PC-3 (cell line): ENCODE results near the gene SLC38A8. TPM values are rescaled to one million over a fixed set of nuclear protein-coding genes. Genes with fewer than 3 reads are reported as not detected.

Experiments
- ATAC-seq: fragments of 200-7000 bp; cut with Tn5 transposase; 2 replicates; pipeline ENCODE4 v1.9.1; 2020; ENCODE audit warnings: mild to moderate bottlenecking, moderate library complexity
- BruUV-seq: library from RNA; stranded (reverse); fragments of 400-500 nt; replicated peaks from 2 replicates; lab custom pipeline; 2021; lab: Mats Ljungman, UMichigan
- CTCF ChIA-PET: fragments of 300-600 bp; sonication (Branson Sonifier 250); formaldehyde crosslinking; loops from one replicate; lab custom pipeline; 2022; ENCODE audit warnings: antibody characterized with exemption; lab: Charles Lee
- POLR2A ChIA-PET: fragments of 300-600 bp; sonication (Branson Sonifier 250); formaldehyde crosslinking; loops from one replicate; lab custom pipeline; 2022; ENCODE audit warnings: antibody characterized with exemption; ENCODE audit not compliant: unreplicated experiment; lab: Charles Lee
- DNase-seq: peaks from one replicate; pipeline ENCODE4 v3.0.0-alpha.2; 2015
- H2AFZ ChIP-seq: fragments of 300-600 bp; sonication (generic); 2 replicates; pipeline ENCODE4 v1.6.0; 2016; ENCODE audit warnings: antibody characterized with exemption, low read length
- H3F3A ChIP-seq: fragments of 300-600 bp; sonication (generic); one replicate; pipeline ENCODE4 v1.6.0; 2017; ENCODE audit warnings: antibody characterized with exemption, low read length, control low read depth, mild to moderate bottlenecking; ENCODE audit not compliant: unreplicated experiment
- H3K27ac ChIP-seq: fragments of 300-600 bp; sonication (generic); 2 replicates; pipeline ENCODE4 v1.5.1; 2016; ENCODE audit warnings: mild to moderate bottlenecking, low read length
- H3K27me3 ChIP-seq: fragments of 300-600 bp; sonication (generic); 2 replicates; pipeline ENCODE4 v1.6.1; 2016; ENCODE audit warnings: low read length, mixed read lengths
- H3K36me3 ChIP-seq: fragments of 300-600 bp; sonication (generic); 2 replicates; pipeline ENCODE4 v1.6.1; 2016; ENCODE audit warnings: low read depth, mixed run types, low read length, mixed read lengths
- H3K4me1 ChIP-seq: fragments of 300-600 bp; sonication (generic); 2 replicates; pipeline ENCODE4 v1.5.1; 2016; ENCODE audit warnings: low read length; ENCODE audit not compliant: insufficient read depth
- H3K4me2 ChIP-seq: fragments of 300-600 bp; sonication (generic); 2 replicates; pipeline ENCODE4 v1.6.0; 2016; ENCODE audit warnings: low read length
- H3K4me3 ChIP-seq: fragments of 300-600 bp; sonication (generic); 2 replicates; pipeline ENCODE4 v1.5.1; 2016; ENCODE audit warnings: mild to moderate bottlenecking, low read length, mixed read lengths
- H3K79me2 ChIP-seq: fragments of 300-600 bp; sonication (generic); 2 replicates; pipeline ENCODE4 v1.6.1; 2017; ENCODE audit warnings: low read length, mixed read lengths
- H3K9ac ChIP-seq: fragments of 300-600 bp; sonication (generic); 2 replicates; pipeline ENCODE4 v1.6.0; 2016; ENCODE audit warnings: mild to moderate bottlenecking, low read length
- H3K9me2 ChIP-seq: fragments of 300-600 bp; sonication (generic); replicated peaks from 2 replicates; pipeline ENCODE4 v1.6.1; 2016; ENCODE audit warnings: mixed run types, low read length, mixed read lengths
- H3K9me3 ChIP-seq: fragments of 300-600 bp; sonication (generic); 2 replicates; pipeline ENCODE4 v1.6.1; 2016; ENCODE audit warnings: low read length, mixed read lengths
- H4K20me1 ChIP-seq: fragments of 300-600 bp; sonication (generic); 2 replicates; pipeline ENCODE4 v1.6.1; 2016; ENCODE audit warnings: low read length, mixed read lengths
- CTCF ChIP-seq: fragments of 300-600 bp; sonication (generic); conservative IDR thresholded peaks from 2 replicates; pipeline ENCODE4 v1.5.1; 2017; ENCODE audit warnings: antibody characterized with exemption, low read depth, mild to moderate bottlenecking, low read length
- EZH2 ChIP-seq: fragments of 300-600 bp; sonication (generic); IDR thresholded peaks from one replicate; pipeline ENCODE4 v1.6.1; 2017; ENCODE audit warnings: antibody characterized with exemption, mild to moderate bottlenecking, low read length; ENCODE audit not compliant: unreplicated experiment
- EZH2phosphoT487 ChIP-seq: fragments of 300-600 bp; sonication (generic); IDR thresholded peaks from 2 replicates; pipeline ENCODE4 v1.6.1; 2018; ENCODE audit warnings: mild to moderate bottlenecking, antibody characterized with exemption, low read length, borderline replicate concordance
- intact Hi-C: fragments of 100-400 bp; cut with micrococcal nuclease; formaldehyde crosslinking; loops from 2 replicates; pipeline ENCODE4 v1.9.0; 2023
- total RNA-seq: library from RNA; depleted of rRNA; stranded (reverse); fragments of >200 nt; gene quantifications from 2 replicates; pipeline ENCODE4 v1.2.3, GENCODE V29; 2014

Gene SLC38A8
- total RNA-seq, 1 experiment from 2014 or later: not detected

- no peaks in the 10 kb centered on the region for H3K9me2 ChIP-seq
- H3K27me3 ChIP-seq: no peaks in the 10 kb centered on the region
- POLR2A ChIA-PET: no interaction called here
- H3K4me1 ChIP-seq: peaks cover 4% of the 10 kb centered on the region; the same call in 1 of the 2 replicates
- no peak overlapping the region for H3K4me2 ChIP-seq
- H4K20me1 ChIP-seq: no peaks in the 10 kb centered on the region
- no TSS peak for BruUV-seq
- no peak overlapping the region for H3K27ac ChIP-seq
- intact Hi-C loops: no loop called here
- no peak overlapping the region for H3K9ac ChIP-seq
- DNase-seq (no peak), ATAC-seq (no peak)
- TF ChIP-seq EZH2 (no peak), EZH2phosphoT487 (no peak), CTCF (no peak)
- H3F3A ChIP-seq: no peaks in the 10 kb centered on the region
- CTCF ChIA-PET: no interaction called here
- H3K4me3 ChIP-seq: no peak overlapping the region
- H3K36me3 ChIP-seq: no peaks in the 10 kb centered on the region
- no peaks in the 10 kb centered on the region for H3K9me3 ChIP-seq
- no peaks in the 10 kb centered on the region for H3K79me2 ChIP-seq
- no peak overlapping the region for H2AFZ ChIP-seq
Measured at GRCh38 chr16:84016477-84016876, 26.1 kb downstream of the SLC38A8 start.

- TF ChIP-seq EZH2: no peak
- TF ChIP-seq EZH2phosphoT487: no peak
- TF ChIP-seq CTCF: no peak
- ChIA-PET CTCF (no interaction called here), POLR2A (no interaction called here)
- no TSS peak for BruUV-seq
- H3K4me1 ChIP-seq: peaks cover 4% of the 10 kb centered on the region; the same call in 1 of the 2 replicates
- H3K4me3 ChIP-seq: no peak overlapping the region
- no peaks in the 10 kb centered on the region for H4K20me1 ChIP-seq
- ATAC-seq: no peak
- H3K27ac ChIP-seq: no peak overlapping the region
- H3K9me2 ChIP-seq: no peaks in the 10 kb centered on the region
- no peaks in the 10 kb centered on the region for H3K79me2 ChIP-seq
- H3K9me3 ChIP-seq: no peaks in the 10 kb centered on the region
- H3K4me2 ChIP-seq: no peak overlapping the region
- no peak for DNase-seq
- H3K9ac ChIP-seq: no peak overlapping the region
- intact Hi-C loops: no loop called here
- H2AFZ ChIP-seq: no peak overlapping the region
- H3K36me3 ChIP-seq: no peaks in the 10 kb centered on the region
- H3K27me3 ChIP-seq: no peaks in the 10 kb centered on the region
- H3F3A ChIP-seq: no peaks in the 10 kb centered on the region
Measured at GRCh38 chr16:84015399-84015798, 27.2 kb downstream of the SLC38A8 start.

GRCh38 chr16:84014570-84015327, 27.8 kb downstream of the SLC38A8 start:
- Histone ChIP-seq H3K9me2 (no peaks in the 10 kb centered on the region), H3K9ac (no peak overlapping the region), H4K20me1 (no peaks in the 10 kb centered on the region), H2AFZ (0 out of 2 replicates have a peak overlapping the region, but pooled peaks have one; percentile 5), H3K9me3 (no peaks in the 10 kb centered on the region), H3K4me1 (peaks cover 4% of the 10 kb centered on the region; the same call in 1 of the 2 replicates), H3K27ac (no peak overlapping the region), H3F3A (no peaks in the 10 kb centered on the region), H3K36me3 (no peaks in the 10 kb centered on the region), H3K4me3 (no peak overlapping the region), H3K27me3 (no peaks in the 10 kb centered on the region), H3K4me2 (no peak overlapping the region), H3K79me2 (no peaks in the 10 kb centered on the region)
- no peak for TF ChIP-seq EZH2phosphoT487
- intact Hi-C loops: no loop called here
- DNase-seq (no peak), ATAC-seq (no peak)
- ChIA-PET CTCF (interaction anchor here (0.5 to 1.0 kb wide), 3 partner anchors 29 to 172 kb away, joined by 3 to 7 read pairs (median 6); partner anchors contain the start of genes OSGIN1 and TAF1C), POLR2A (interaction anchor here (0.5 to 0.6 kb wide), 2 partner anchors 10 to 204 kb away, joined by 5 to 11 read pairs; no protein-coding TSS in a partner anchor)
- BruUV-seq: no TSS peak
